OCI-LY1 (cell line): ENCODE measurements around the gene FLT3LG.

Experiments used
- H2AFZ ChIP-seq: fragments of 200-600 bp; sonication (generic), shearing (Covaris generic); 2 replicates; pipeline ENCODE4 v1.6.0; 2014; ENCODE audit warnings: antibody characterized with exemption, mild to moderate bottlenecking, low read length
- H3F3A ChIP-seq: fragments of 200-600 bp; sonication (generic), shearing (Covaris generic); 2 replicates; pipeline ENCODE4 v1.6.0; 2014; ENCODE audit warnings: mild to moderate bottlenecking, antibody characterized with exemption, low read length, moderate library complexity; ENCODE audit not compliant: insufficient read depth
- H3K27ac ChIP-seq: fragments of 200-600 bp; sonication (generic); 2 replicates; pipeline ENCODE4 v1.5.1; 2014; ENCODE audit warnings: low read length, mixed run types, mild to moderate bottlenecking, low read depth; ENCODE audit not compliant: poor library complexity, severe bottlenecking
- H3K27me3 ChIP-seq: fragments of 200-600 bp; sonication (generic); 2 replicates; pipeline ENCODE4 v1.6.0; 2014; ENCODE audit warnings: antibody characterized with exemption, mild to moderate bottlenecking, low read length, moderate library complexity; ENCODE audit not compliant: insufficient read depth
- H3K36me3 ChIP-seq: fragments of 200-600 bp; sonication (generic); 2 replicates; pipeline ENCODE4 v1.6.1; 2014; ENCODE audit warnings: mild to moderate bottlenecking, antibody characterized with exemption, low read length, moderate library complexity, mixed read lengths; ENCODE audit not compliant: insufficient read depth
- H3K4me1 ChIP-seq: fragments of 200-600 bp; sonication (generic); 2 replicates; pipeline ENCODE4 v1.5.1; 2014; ENCODE audit warnings: mild to moderate bottlenecking, low read length, moderate library complexity; ENCODE audit not compliant: insufficient read depth, severe bottlenecking
- H3K4me2 ChIP-seq: fragments of 200-600 bp; sonication (generic), shearing (Covaris generic); 2 replicates; pipeline ENCODE4 v1.6.1; 2014; ENCODE audit warnings: low read length
- H3K4me3 ChIP-seq: fragments of 200-600 bp; sonication (generic); 2 replicates; pipeline ENCODE4 v1.5.1; 2014; ENCODE audit warnings: low read length, low read depth, mild to moderate bottlenecking, mixed read lengths; ENCODE audit not compliant: poor library complexity, severe bottlenecking
- H3K79me2 ChIP-seq: fragments of 200-600 bp; shearing (Covaris generic); 2 replicates; pipeline ENCODE4 v1.6.1; 2016; ENCODE audit warnings: mixed run types, low read length, mixed read lengths; ENCODE audit not compliant: insufficient read depth
- H3K9ac ChIP-seq: fragments of 200-600 bp; sonication (generic), shearing (Covaris generic); 2 replicates; pipeline ENCODE4 v1.6.1; 2014; ENCODE audit warnings: mild to moderate bottlenecking, low read length, mixed read lengths
- H3K9me2 ChIP-seq: fragments of 200-600 bp; sonication (generic), shearing (Covaris generic); 2 replicates; pipeline ENCODE4 v1.6.1; 2014; ENCODE audit warnings: low read depth, mild to moderate bottlenecking, low read length, mixed read lengths
- H3K9me3 ChIP-seq: fragments of 200-600 bp; shearing (Covaris generic); 2 replicates; pipeline ENCODE4 v1.6.1; 2014; ENCODE audit warnings: low read length, mixed read lengths
- H4K20me1 ChIP-seq: fragments of 200-600 bp; sonication (generic), shearing (Covaris generic); 2 replicates; pipeline ENCODE4 v1.6.0; 2016; ENCODE audit warnings: mild to moderate bottlenecking, low read length; ENCODE audit not compliant: insufficient read depth
- CTCF ChIP-seq: fragments of 200-600 bp; sonication (generic), shearing (Covaris generic); IDR thresholded peaks from 2 replicates; pipeline ENCODE4 v1.5.1; 2017; ENCODE audit warnings: mild to moderate bottlenecking, antibody characterized with exemption, low read length, moderate library complexity, mixed read lengths
- EZH2 ChIP-seq: fragments of 200-600 bp; sonication (generic), shearing (Covaris generic); IDR thresholded peaks from 2 replicates; pipeline ENCODE4 v1.8.0; 2017; ENCODE audit warnings: borderline replicate concordance, mixed run types, mild to moderate bottlenecking, antibody characterized with exemption, low read length, moderate library complexity, mixed read lengths

The FLT3LG gene

DNA sequence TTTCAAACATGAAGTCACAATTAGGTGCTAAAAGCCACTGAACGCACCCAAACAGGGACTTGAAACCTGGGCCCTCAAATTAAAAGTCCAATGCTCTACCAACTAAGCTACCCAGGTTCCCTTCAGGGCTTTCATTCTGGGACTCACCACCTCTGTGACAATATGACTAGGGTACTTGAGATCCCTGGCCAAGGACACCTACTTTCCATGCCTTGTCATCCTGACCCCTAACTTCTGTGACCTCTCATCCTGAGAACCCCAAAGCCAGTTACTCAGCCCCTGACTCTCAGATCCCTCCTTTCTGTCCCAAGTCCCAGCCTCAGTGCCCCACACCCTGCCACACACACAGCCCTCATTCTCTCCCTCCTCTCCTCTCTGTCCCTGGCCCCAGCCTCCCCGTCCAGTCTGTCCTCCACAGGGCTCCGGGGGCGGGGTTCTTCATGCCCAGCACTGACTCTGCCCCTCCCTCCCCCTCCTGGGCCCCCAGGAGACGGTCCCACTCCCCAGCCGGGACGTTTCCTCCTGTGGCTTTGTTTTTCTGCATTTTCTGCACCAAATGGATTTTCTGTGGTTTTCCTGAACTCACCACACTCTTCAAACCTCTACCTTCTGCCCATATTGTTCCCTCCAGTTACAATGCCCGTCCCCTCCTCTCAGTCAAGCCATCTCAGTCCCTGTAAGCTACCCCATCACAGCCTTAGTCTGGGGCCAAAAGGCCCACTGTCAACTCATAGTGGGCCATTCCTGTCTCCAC, 60.8 kb downstream of the FLT3LG start:
- Histone ChIP-seq H2AFZ (no peak overlapping the region), H3F3A (no peaks in the 10 kb centered on the region), H3K9ac (peak overlapping the region; percentile 34; the same call in 1 of the 2 replicates), H3K27ac (no peak overlapping the region), H3K27me3 (no peaks in the 10 kb centered on the region), H3K79me2 (no peaks in the 10 kb centered on the region), H3K9me2 (no peaks in the 10 kb centered on the region), H3K36me3 (no peaks in the 10 kb centered on the region), H3K4me1 (peaks cover 24% of the 10 kb centered on the region), H3K9me3 (no peaks in the 10 kb centered on the region), H4K20me1 (no peaks in the 10 kb centered on the region), H3K4me2 (peak overlapping the region; percentile 92), H3K4me3 (peak overlapping the region; percentile 72)
- TF ChIP-seq EZH2: no peak
- no peak for TF ChIP-seq CTCF
